Lung microvascular endothelial cell (primary cell): ENCODE measurements around the gene RAB5IF. TPM values are rescaled to one million over a fixed set of nuclear protein-coding genes. Genes with fewer than 3 reads are reported as not detected.
"Not testable (repeated sequence)": the region's sequence is repeated elsewhere in the genome, so short reads cannot be mapped to it uniquely, and the experiment has no call there.

Experiments
- DNase-seq, 2 donors: peaks; one replicate each; pipeline versions ENCODE4 v3.0.0 to v3.0.0-alpha.2; 2010; ENCODE audit warnings: low read depth in 2 of 2
- total RNA-seq: library from RNA; depleted of rRNA; stranded (reverse); fragments of >200 nt; gene quantifications from 2 replicates; pipeline ENCODE4 v1.2.1, GENCODE V29; 2014

RAB5IF gene
- total RNA-seq, 1 donor from 2014 or later: 77.0 TPM

DNA sequence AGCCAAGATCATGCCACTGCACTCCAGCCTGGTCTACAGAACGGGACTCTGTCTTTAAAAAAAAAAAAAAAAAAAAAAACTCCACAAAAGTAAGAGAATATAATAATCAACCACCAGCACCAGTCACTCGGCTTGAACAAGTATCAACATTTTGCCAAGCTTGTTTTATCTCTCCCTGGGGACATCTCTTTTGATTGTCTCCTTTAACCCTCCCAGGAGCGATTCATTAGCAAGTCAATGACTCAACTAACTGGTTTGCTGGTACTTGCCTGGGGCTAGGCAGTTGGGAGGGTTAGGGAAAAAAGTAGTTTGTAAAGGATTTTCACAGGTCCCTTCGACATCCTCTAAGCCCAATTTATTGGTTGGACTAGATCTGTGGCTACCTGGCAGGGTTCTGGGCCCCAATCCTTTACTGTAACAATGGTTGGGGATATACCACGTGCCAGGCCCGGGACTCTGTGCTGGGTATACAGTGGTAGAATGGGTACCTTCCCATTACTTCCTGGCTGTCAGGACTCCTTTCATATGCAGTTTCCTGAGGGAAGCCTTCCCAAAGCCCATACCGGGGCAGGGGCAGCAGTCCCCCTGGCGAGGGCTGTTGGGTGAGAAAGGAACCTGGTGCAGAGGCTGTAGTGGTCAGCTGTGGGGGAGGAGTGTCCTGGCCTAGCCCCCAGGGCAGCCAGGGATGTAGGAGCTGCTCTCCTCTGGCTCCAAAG, 20.0 kb upstream of the RAB5IF start:
- DNase-seq: no peak

DNA sequence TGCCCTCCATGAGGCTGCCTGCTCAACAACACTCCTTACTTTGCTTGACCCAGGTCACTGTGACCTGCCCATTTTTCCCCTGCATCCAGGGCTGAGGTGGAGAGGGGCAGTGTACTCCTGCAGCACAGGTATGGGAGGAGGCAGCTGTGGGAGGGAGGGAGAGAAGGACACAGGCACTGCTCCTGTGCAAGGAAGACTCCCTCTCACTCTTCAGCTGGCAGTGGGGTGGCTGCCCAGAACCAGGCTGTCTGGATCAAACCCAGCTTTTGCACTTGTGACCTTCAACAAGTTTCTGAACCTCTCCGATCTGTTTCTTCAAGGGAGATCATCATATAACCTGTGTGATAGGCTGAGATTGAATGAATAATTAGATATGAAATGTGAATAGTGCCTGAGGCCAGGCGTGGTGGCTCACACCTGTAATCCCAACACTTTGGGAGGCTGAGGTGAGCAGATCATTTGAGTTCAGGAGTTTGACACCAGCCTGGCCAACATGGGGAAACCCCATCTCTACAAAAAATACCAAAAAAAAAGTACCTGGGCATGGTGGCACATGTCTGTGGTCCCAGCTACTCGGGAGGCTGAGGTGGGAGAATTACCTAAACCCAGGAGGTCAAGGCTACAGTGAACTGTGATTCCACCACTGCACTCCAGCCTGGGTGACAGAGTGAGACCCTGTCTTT, 18.1 kb upstream of the RAB5IF start:
- no peak for DNase-seq

DNA sequence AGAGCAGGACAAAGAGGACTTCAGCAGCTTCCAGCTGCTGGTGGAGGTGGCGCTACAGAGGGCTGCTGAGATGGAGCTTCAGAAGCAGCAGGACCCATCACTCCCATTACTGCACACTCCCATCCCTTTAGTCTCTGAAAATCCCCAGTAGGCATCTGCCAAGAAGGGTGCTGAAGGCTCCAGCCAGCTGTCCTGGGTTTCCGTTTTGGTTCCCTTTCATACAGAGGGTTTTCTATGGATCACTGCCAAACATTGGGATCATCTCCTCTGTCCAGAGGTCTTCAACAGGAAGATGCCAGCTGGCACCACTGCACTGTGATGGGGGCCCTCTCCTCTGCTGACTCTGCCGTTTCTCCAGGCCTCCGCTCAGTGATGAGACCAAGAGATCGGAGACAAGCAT, 14.3 kb upstream of the RAB5IF start:
- DNase-seq: no peak

DNA sequence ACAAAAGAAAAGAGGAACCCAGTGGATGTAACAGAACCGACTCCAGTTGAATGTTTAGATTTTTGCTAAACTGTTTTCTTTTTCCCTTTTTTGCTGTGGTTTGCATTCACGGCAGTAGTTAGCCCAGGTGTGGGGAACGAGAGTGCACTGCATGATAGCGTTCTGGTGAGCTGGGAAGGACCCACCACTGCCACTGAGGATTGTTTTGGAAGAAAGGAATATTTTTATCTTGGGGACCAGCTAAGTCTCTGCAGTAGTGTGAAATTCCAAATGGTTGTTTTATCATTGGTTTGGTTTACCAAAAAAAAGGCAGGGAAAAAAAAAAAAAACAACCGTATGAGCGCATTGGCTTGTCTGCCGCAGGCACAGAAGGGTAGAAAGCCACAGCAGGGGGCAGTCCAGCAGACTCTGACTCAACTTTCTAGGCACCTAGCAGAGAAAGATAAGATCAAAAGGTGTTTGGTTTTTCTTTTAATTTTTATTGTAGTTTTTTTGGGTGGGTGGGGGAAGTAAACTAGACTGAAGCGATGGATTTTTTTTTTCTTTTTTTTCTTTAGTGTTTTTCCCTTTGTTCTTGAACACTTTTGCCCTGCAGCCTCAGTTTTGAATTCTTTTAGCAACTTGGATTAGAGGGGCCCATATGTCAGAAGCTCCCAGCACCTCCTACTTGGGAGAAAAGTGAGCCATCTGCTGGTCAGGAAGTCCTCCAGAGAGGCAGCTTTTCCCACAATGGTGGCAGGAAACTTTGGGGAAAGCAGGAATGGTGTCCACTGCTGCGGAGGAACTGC, 13.5 kb upstream of the RAB5IF start:
- no peak for DNase-seq

DNA sequence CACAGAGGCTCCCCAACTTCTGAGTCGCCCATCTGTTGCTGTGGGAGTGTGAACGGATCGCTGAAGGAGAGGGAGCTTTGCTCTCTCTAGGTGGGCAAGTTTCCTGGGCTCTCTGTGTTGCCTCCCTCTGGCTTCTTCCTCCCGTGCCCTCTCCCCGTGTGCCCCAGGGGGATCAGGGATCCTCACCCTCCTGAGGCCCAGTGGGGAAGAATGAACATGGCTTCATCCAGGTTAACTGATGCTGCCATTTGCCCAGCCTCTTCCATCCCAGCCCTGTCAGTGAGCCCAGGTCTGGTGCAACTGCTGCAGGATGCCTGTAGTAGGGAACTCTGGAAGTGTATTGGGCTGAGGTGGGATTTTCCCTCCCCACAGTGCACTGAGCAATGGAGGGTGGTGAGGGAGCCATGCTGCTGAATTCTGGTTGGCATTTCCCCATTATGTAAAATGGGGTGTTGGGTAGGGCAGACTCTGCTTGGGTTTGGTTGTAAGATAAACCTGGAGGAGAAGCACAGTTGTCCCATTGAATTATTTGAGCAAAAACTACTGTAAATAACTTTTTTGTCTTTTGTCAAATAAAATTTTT, 12.1 kb upstream of the RAB5IF start:
- DNase-seq: no peak

DNA sequence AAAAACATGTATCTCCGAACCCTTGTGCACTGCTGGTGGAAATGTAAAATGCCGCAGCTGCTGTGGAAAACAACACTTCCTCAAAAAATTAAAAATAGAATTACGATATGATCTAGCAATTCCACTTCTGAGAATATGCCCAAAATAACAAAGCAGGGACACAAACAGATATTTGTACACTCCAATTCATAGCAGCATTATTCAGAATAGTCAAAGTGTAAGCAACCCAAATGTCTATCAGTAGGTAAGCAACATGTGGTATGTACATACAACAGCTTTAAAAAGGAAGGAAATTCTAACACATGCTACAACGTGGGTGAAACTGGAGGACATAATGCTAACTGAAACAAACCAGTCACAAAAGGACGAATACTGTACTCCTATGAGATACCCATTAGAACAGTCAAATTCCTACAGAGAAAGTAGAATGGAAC, 5.7 kb upstream of the RAB5IF start:
- peak in 1 of 2 donors; percentile 43 for DNase-seq

DNA sequence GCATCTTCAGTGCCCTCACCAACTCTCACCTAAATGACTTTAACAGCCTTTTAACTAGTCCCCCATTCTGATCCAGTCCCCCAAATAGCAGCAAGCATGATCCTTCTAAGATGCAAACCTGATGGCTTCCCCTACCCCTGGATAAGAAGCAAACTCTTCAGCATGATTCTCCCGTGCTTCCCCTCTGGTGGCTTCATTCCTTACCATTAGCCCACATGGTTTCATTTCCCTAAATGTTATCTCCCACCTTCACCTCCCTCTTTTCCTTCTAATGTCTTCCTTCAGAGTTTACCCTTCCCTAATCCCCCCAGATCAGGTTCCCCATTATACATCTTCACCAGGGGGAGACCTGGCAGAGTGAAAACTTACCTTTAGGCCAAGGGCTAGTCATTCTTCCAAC, 4.0 kb upstream of the RAB5IF start:
- DNase-seq: no peak

DNA sequence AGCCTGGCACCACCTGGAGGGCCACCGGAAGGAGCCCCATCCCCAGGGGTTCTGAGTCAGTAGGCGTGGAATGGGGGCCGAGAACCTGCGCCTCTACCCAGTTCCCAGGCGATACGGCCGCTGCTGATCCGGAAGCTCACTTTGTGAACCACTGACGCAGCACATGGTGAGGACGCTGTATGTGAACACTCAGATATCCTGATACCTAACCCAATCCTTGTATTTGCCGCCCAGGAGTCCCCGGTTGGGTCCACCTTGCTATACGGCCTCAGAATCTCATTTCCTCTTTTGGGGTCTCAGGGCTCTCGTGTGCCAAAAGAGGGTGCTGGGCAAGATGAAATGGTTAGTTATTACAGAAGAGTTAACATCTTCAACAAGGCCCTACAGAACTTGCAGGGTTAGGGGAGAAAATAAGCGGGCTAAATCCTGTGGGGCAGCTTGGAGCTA, 604 bp upstream of the RAB5IF start:
- DNase-seq: peak in 1 of 2 donors; percentile 41

DNA sequence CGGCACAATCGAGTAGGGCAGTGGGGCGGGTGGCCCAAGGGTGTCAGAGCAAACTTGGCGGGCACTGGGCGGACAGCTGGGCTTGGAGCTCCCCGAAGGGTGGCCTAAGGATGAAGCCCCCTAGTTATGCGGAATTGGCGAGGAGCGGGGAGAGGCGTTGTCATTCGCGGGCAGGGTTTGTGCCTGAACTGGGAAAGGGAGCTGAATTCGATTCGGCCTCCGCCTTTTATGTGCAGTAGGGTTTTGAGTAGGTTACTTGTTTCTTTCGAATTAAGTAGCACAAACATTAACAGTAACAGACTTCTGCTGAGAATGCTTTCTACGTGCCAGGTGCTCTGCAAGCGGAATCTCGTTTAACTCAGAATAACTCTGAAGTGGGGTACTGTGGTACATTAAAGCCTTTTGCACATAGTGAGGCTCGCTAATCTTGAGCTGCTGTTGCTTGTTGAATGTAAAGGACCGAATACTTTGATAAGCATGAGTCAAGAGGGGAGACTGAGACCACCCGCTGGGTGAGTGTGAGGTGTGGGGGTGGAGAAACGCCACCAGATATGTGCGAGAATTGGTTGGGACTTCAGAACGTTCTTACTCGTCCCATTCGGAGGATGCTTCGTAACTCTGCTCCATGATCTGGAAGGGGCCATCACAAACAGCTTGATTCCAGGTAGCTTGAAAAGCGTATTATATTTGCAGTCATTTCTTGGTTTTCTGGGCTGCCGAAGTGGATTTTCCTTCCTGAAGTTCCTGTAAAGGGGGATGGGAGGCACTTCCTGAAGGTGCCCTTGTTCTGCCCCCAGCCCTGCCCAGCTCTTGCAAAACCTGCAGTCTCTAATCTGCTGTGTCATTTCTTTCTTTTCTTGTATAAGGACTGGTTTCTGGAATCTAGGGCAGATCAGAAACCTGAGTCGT, 833 bp downstream of the RAB5IF start:
- DNase-seq: peak; percentile 39 to 41

DNA sequence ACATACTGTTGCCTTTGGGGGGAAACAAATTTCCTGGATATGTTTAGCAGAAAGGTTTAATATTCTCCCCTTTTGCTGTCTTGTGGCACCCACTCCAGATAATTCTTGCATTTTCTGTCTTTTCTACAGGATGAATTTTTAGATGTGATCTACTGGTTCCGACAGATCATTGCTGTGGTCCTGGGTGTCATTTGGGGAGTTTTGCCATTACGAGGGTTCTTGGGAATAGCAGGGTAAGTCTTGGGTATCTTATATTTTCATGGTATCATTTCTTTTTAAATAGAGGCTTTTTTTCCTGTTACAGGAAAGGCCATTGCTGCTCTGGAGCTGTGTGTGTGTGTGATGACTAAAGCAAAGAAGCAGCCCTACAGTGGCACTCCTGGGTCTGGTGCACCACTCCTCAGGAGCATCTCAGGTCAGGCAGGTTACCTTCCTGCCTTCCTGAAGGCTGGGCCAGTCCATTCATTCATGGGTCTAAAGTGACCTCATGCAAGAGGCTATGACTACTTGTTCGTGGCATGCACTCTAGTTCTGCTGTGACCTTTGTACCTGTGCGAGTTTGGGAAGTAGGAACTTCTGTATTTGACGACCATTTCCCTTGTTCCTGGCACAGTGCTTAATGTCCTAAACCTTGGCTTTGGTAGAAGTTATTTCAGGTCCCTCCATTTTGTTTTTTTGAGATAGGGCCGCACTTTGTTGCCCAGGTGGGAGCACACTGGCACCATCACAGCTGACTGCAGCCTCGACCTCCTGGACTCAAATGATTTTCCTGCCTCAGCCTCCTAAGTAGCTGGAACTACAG, 2.2 kb downstream of the RAB5IF start:
- DNase-seq: no peak

DNA sequence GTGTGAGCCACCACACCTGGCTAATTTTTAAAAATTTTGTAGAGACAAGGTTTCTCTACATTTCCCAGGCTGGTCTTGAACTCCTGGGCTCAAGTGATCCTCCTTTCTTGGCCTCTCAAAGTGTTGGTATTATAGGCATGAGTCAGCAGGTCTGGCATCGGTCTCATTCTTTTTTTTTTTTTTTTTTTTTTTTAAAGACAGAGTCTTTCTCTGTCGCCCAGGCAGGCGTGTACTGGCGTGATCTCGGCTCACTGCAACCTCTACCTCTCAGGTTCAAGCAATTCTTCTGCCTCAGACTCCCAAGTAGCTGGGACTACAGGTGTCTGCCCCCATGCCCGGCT, 2.8 kb downstream of the RAB5IF start:
- not testable (repeated sequence) for DNase-seq

DNA sequence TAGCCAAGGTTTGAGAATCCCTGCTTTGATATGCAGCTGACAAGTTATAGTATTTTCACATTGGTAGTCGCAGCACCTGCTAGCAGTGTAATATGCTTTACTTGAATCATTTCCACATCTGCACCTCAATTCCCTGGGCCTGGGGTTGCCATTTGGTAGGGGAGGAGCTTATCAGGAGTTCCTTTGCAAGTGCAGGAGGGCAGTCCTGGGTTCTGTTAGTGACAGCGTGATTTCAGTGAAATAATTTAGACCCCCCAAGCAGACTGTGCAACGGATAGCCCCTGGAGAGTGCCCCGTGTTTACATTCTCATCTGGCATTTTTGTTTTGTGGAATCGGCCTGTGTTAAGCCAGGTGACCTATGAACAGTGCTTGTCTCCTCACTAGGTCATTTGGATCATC, 6.0 kb downstream of the RAB5IF start:
- no peak for DNase-seq

DNA sequence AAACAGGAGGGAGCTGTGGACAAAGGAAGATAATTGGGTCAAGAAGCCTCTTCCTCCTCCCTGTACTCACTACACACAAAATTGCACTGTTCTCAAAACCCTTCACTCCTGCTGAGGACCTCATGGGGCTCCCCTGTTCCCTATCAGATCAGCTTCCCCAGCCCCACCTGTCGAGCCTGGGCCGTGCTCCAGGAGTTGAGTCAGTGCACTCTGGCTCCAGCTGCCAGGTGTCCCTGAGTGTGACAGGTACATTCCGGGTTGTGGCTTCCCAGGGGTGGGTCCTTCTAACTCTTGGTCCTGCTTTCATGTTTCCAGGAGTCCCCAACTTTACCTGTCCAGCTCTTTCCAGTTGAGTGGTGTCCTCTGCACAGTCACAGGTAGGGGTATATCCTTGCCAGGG, 8.4 kb downstream of the RAB5IF start:
- DNase-seq: no peak

DNA sequence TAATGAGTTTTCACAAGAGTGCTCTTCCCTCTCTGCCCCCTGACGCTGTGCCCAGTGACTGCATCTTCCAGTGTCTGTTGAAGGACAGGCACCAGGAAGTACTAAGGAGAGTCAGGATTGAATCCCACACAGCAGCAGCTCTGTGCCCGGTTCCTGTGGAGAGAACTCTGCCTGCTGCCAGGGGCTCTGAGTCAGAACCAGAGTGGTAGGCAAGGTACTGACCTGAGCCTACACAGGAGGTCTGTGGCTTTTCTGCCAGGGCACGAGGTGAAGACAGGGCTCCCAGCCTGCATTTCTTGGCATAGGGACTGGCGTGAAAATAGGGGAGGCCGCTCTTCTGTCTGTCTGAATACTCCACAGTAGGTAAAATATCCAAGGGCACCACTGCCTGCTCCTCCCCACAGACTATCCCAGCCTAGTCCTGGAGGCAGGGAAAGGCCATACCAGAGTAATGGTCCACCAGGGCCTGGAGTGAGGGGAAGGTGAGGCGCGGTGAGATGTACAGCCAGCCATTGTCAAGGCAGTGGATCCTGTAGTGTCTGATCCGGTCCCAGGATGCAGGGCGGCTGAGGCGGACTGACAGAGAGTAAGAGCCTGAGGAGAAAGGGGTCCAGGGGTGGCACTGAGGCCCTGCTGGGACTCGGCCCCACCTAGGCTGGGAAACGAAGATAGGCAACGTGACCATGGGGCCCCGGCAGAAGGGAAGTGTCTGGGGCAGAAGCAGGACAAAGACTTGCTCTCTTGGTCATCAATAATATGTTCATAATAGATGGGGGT, 9.4 kb downstream of the RAB5IF start:
- no peak for DNase-seq

DNA sequence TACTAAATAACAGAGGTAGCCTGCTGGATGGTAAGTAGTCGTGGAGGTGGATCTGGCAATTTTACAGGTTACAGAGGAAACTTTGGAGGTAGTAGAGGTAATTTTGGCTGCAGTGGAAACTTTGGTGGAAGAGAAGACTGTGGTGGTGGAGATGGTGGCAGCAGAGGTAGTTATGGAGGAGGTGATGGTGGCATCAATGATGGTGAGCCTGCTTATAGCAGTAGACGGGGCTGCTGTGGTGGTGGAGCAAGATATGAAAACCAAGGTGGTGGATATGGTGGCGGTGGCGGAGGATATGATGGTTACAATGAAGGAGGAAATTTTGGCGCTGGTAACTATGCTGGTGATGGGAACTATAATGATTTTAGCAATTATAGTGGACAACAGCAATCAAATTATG, 15.3 kb downstream of the RAB5IF start:
- DNase-seq: no peak

DNA sequence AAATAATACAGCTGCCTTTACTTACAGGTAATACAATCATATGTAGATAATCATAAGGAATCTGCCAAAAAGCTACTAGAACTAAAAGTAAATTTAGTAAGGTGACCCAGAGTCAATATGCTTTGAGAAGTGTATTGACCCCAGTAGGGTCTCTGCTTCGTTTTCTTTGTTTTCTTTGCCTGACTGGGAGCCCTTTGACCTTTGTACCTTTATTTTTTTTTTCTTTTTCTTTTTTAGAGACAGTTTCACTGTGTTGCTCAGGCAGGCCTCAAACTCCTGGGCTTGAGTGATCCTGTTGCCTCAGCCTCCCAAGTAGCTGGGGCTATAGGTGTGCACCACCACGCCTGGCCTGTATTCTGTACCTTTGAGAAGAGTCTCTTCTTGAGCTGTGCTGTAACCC, 17.9 kb downstream of the RAB5IF start:
- no peak for DNase-seq

DNA sequence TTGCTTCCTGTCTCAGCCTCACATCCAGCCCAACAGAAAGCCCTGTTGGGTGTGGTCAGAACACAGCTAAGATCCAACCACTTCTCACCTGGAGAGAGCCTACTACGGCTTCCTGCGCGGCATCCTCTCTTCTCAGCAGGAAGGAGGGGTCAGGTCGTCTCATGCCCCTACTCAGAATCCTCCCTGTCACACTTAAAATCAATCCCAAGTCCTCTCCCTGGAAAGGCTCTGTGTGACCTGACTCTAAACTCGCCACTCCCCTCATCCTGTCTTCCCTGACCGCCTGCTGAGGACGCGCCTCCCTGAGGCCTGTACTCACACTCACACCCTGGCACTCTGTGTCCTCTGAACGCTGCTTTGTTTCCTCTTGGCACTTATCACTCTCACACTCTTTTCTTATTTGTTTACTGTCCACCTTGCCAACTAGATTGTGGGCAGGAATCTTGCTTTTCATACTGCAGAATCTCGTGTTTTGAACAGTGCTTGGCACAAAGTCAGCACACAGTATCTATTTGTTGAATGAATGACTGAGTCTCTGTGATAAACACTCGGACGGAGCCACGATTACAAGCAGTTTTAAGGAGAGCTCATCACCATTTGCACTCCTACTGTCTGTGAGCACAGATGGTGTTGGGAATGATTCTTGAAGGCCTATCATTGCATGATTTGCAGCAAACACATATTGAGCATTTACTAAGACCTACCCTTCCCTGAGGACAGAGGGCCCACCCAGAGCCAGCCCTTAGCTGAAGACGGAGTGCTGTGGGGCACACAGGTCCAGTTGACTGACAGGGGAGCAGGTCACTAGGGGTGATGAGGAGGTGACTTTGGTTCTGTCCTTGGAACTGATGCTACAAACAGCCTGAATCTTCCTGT, 18.7 kb downstream of the RAB5IF start:
- DNase-seq: no peak

DNA sequence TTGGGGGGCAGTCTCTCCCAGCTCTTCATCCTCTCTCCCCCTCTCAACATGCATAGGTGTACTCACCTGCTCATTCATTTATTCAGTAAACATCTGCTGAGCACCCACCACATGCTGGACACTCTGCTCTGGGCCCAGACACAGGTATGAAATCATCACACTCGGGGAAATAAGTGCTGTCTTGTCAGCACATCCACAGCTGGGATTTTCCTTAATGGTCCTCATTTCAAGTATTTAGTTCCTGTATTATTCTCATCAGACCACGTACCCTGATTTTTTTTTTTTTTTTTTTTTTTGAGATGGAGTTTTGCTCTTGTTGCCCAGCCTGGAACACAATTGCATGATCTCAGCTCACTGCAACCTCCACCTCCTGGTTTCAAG, 19.4 kb downstream of the RAB5IF start:
- DNase-seq: no peak

DNA sequence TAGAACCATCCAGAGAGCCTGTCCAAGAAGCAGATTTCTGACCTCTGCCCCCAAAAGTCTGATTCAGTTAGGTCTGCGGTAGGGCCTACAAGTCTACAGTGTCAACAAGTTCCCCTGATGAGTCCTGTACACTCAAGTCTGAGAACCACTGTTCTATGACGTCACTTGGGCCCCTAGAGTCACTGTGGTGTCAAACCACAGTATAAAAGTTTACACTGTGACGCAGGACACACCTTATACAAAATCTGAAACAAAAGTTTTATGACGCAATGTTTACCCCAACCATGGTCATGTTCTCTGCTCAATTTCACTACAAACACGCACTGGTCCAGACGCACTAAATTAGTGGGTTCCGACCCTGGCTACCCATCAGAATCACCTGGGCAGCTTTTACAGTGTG, 22.5 kb downstream of the RAB5IF start:
- DNase-seq: no peak
